ENCODE measurements around the gene APC2. TPM values are rescaled to one million over a fixed set of nuclear protein-coding genes. Genes with fewer than 3 reads are reported as not detected.

Gene APC2
- total RNA-seq, 1 donor from 2014 or later, result under 0.01 TPM

GRCh38 chr19:1426736-1427135 is 23.2 kb upstream of the APC2 start:
- no peak for TF ChIP-seq CTCF (IDR thresholded peaks at IDR 0.05; ENCODE audit: insufficient read depth, low read length, severe bottlenecking)
- FAIRE-seq (no peak), DNase-seq (ENCODE audit: low read depth) (no peak)
- no peak overlapping the region for H3K4me3 ChIP-seq (ENCODE audit: low read depth, low read length)
- peaks cover 48% of the 10 kb centered on the region for H3K36me3 ChIP-seq (ENCODE audit: control insufficient read depth, insufficient read depth, low read length)
- H3K27me3 ChIP-seq (ENCODE audit: control insufficient read depth, insufficient read depth, low read length), result no peaks in the 10 kb centered on the region

- no peak for FAIRE-seq
Observed at GRCh38 chr19:1427221-1427920, 22.6 kb upstream of the APC2 start.

GRCh38 chr19:1428738-1429391 is 21.1 kb upstream of the APC2 start:
- TF ChIP-seq CTCF (IDR thresholded peaks at IDR 0.05; ENCODE audit: insufficient read depth, low read length, severe bottlenecking), result no peak
- no peak for DNase-seq (ENCODE audit: low read depth)
- no peak for FAIRE-seq
- peaks cover 59% of the 10 kb centered on the region for H3K36me3 ChIP-seq (ENCODE audit: control insufficient read depth, insufficient read depth, low read length)
- no peaks in the 10 kb centered on the region for H3K27me3 ChIP-seq (ENCODE audit: control insufficient read depth, insufficient read depth, low read length)
- no peak overlapping the region for H3K4me3 ChIP-seq (ENCODE audit: low read depth, low read length)

More at GRCh38 chr19:1427221-1427920, 22.6 kb upstream of the APC2 start:
- no peak for TF ChIP-seq CTCF (IDR thresholded peaks at IDR 0.05; ENCODE audit: insufficient read depth, low read length, severe bottlenecking)
- H3K36me3 ChIP-seq (ENCODE audit: control insufficient read depth, insufficient read depth, low read length), result peaks cover 51% of the 10 kb centered on the region
- no peak overlapping the region for H3K4me3 ChIP-seq (ENCODE audit: low read depth, low read length)
- H3K27me3 ChIP-seq (ENCODE audit: control insufficient read depth, insufficient read depth, low read length), result no peaks in the 10 kb centered on the region
- DNase-seq (ENCODE audit: low read depth), result no peak

GRCh38 chr19:1429750-1430149 is 20.2 kb upstream of the APC2 start:
- H3K4me3 ChIP-seq (ENCODE audit: low read depth, low read length), result no peak overlapping the region
- DNase-seq (ENCODE audit: low read depth) (no peak), FAIRE-seq (no peak)
- peaks cover 60% of the 10 kb centered on the region for H3K36me3 ChIP-seq (ENCODE audit: control insufficient read depth, insufficient read depth, low read length)
- no peak for TF ChIP-seq CTCF (IDR thresholded peaks at IDR 0.05; ENCODE audit: insufficient read depth, low read length, severe bottlenecking)
- H3K27me3 ChIP-seq (ENCODE audit: control insufficient read depth, insufficient read depth, low read length), result no peaks in the 10 kb centered on the region

- no peak overlapping the region for H3K4me3 ChIP-seq (ENCODE audit: low read depth, low read length)
- TF ChIP-seq CTCF (IDR thresholded peaks at IDR 0.05; ENCODE audit: insufficient read depth, low read length, severe bottlenecking), result no peak
- H3K36me3 ChIP-seq (ENCODE audit: control insufficient read depth, insufficient read depth, low read length), result peaks cover 57% of the 10 kb centered on the region
- DNase-seq (ENCODE audit: low read depth) (no peak), FAIRE-seq (no peak)
- no peaks in the 10 kb centered on the region for H3K27me3 ChIP-seq (ENCODE audit: control insufficient read depth, insufficient read depth, low read length)
Observed at GRCh38 chr19:1430246-1430645, 19.7 kb upstream of the APC2 start.

All from bronchial epithelial cell (primary cell).